HG03521 (cell line): ENCODE results near the gene PPP1R3G.
"Not testable (repeated sequence)": the region's sequence is repeated elsewhere in the genome, so short reads cannot be mapped to it uniquely, and the experiment has no call there.

ENCODE experiments used
- ATAC-seq: cut with Tn5 transposase; IDR thresholded peaks from one replicate; pipeline ENCODE4 v1.9.1; 2021; ENCODE audit warnings: mild to moderate bottlenecking, moderate library complexity; ENCODE audit not compliant: unreplicated experiment

Gene PPP1R3G

DNA sequence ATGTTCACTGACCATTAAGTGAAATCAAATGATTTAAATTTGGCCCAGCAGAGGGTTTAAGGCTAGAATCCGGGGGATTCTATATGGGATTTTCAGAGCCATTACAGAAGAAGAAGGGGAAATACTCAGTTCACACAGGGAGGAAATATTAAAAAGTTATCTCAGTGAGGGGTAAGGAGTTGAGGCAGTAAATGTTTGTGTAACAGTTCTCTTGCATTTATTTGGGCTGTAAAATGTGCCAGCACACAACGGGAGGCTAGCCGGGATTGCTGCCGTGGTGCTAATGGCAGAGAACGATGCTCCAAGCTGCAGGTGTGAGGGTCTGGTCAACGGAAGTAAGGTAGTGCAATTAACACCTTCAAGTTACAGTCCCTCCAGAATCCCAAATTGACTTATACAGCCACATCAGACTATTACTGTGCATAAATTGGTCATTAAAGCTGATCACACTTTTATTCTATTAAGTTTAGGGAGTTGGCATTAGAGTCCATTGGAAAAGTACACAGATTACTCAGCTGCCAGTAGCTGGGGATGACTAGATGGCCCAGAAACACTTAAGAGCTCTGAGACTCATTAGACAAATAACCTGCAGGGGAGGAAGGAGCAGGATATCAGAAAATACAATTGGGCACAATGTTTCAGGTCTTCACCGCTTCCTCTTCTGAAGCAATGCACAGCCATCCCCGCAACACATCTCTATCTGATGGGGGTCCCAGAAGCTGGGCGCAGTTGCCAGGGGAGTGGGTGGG is 31.3 kb downstream of the PPP1R3G start:
- ATAC-seq = no peak

DNA sequence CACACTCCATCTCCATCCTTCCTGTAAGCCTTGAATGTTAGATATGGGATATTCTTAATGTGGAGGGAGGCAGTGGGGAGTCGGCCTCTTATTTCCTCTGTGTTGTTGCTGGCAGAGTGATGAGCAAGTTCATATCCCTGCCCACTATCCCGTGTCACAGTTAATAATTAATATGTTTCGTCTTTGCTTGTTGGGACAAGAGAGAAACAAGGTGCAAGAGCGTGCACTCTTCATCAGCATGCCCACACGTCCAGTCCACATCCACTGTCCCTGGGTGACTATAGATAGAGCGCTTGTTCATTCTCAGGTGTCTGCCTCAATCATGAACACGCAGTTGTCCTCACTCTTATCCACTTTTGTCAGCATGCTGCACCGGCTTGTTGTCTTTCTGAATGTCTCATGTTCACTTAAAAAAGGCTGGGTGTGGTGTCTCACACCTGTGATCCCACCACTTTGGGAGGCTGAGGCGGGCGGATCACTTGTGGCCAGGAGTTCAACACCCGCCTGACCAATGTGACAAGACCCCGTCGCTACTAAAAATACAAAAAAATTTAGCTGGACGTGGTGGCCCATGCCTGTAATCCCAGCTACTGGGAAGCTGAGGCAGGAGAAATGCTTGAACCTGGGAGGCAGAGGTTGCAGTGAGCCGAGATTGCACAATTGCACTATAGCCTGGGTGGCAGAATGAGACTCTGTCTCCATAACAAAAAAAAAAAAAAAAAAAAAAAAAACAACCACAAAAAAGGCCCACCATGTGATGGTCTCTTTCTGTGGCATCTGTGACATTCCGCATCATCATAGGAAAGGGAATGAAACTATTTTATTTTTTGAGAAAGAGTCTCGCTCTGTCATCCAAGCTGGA is 34.2 kb downstream of the PPP1R3G start:
- ATAC-seq = no peak

DNA sequence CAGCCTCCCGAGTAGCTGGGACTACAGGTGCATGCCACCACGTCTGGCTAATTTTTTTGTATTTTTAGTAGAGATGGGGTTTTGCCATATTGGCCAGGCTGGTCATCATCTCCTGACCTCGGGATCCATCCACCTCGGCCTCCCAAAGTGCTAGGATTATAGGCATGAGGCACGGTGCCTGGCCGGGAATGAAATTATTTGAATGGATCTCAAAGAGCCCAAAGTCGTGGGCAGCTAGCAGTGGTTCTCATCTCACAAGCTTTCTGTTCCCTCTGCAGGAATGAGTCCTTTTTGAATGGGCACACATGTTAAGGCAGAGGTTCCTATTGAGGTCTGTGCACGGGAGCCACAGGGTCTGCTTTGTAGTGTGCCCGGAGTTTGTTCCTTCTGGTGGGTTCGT is 34.9 kb downstream of the PPP1R3G start:
- no peak for ATAC-seq

GRCh38 chr6:5120543-5120942 is 35.4 kb downstream of the PPP1R3G start:
- not testable (repeated sequence) for ATAC-seq

DNA sequence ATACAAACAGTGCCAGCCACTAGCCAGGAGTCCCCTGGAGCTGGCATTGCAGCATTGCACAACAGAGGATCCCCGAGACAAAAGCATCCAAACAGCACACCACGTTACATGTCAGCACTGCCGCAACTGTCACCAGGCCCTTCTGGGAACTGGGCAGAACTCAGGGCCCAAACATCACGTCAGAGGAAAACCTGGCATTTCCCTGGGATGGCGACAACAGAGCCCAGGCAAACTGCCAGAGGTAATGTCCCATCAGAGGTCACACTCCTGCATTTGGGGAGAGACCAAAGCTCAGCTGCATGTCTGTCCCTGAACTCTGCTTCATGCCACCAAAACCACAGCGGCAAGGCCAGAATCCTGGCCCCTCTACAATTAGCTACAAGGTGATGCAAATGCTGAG is 36.3 kb downstream of the PPP1R3G start:
- ATAC-seq = no peak

GRCh38 chr6:5121956-5122355 is 36.8 kb downstream of the PPP1R3G start:
- ATAC-seq = no peak

- ATAC-seq = no peak
Measured at GRCh38 chr6:5122504-5123112, 37.5 kb downstream of the PPP1R3G start.

DNA sequence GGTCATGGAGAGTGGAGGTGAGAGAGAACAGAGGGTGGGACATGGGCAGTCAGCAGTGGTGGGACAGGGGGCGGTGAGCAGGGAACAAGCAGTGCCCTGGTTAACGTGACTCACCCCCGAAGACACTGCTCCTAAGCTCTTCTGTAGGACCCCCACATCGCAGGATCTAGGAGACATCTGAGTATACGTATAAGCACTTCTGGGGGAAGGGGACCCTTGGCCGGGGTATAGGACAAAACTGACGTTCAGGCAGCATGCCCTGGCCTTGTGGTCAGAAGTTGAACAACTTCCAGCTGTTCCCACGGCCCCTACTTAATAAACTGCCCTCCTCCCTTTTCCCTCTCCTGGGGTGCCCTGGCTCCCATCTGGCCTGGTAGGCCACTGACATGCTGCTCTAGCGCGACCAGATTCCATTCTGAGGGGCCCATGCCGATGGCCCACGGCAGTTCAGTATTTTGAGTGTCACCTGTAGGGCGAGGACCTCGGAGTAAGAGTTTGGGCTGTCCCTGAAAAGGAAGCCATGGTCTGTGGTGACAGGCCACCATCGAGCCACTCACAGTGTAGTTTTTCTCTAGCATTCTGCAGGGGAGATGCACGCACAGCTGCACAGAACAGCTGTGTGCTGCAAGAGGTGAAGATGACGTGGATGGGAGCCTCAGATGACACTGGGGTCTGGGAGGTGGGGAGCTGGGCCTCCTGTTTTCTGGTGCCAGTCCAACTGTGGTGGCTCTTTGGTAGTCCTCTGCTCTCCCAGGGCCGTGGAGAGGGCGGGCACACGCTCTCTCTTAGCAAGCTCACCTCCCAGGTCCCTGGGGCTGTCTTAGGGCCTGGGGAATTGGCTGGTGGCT is 38.4 kb downstream of the PPP1R3G start:
- no peak for ATAC-seq

DNA sequence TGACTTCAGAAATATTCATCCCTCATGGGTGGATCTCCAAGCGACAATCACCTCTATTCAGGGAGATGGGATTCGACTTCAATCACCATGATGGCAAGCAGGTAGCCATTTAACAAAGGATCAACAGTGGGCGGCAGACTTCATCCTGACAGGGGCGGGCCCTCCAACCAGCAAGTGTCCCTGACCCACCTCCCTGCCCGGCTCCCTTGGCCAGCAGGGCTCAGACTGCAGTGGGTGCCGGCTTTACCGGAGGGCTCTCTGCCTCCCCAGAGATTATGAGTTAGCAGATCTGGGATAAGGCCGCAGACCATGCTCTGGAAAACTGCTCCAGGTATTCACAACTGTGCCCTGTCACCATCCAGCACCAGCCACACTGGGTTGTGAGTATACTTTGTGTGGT is 39.4 kb downstream of the PPP1R3G start:
- ATAC-seq = no peak

- ATAC-seq = no peak
Measured at GRCh38 chr6:5125152-5126006, 40.2 kb downstream of the PPP1R3G start.

GRCh38 chr6:5126214-5126613 is 41.1 kb downstream of the PPP1R3G start:
- ATAC-seq = no peak

GRCh38 chr6:5127106-5127687 is 42.1 kb downstream of the PPP1R3G start:
- ATAC-seq = no peak

GRCh38 chr6:5128351-5128750 is 43.2 kb downstream of the PPP1R3G start:
- no peak for ATAC-seq

- no peak for ATAC-seq
Measured at GRCh38 chr6:5130135-5130866, 45.2 kb downstream of the PPP1R3G start.

GRCh38 chr6:5132731-5133130 is 47.6 kb downstream of the PPP1R3G start:
- no peak for ATAC-seq

GRCh38 chr6:5133943-5134342 is 48.8 kb downstream of the PPP1R3G start:
- no peak for ATAC-seq

GRCh38 chr6:5135788-5136376 is 50.7 kb downstream of the PPP1R3G start:
- ATAC-seq = no peak

DNA sequence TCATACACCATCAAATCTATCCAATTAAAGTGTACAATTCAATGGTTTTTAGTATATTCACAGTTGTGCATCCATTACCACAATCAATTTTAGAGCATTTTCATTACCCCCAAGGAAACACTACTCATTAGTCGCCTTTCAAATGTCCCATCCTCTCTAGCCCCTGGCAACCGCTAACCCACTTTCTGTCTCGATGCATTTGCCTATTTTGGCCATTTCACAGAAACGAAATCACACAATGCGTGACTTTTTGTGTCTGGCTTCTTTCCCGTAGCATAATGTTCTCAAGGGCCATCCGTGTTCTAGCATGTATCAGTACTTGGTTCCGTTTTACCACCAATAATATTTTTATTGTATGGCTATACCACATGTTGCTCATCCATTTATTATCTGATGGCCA is 51.7 kb downstream of the PPP1R3G start:
- ATAC-seq = no peak
